IMR-90 (cell line): ENCODE measurements around the gene ZMIZ1. TPM values are rescaled to one million over a fixed set of nuclear protein-coding genes. Genes with fewer than 3 reads are reported as not detected.

Experiments used
- ATAC-seq: fragments of 200-7000 bp; cut with Tn5 transposase; 2 replicates; pipeline ENCODE4 v1.9.1; 2020; ENCODE audit warnings: low read depth, mild to moderate bottlenecking, moderate library complexity
- BruUV-seq: library from RNA; stranded (reverse); fragments of 400-500 nt; replicated peaks from 2 replicates; lab custom pipeline; 2021; lab: Mats Ljungman, UMichigan
- CTCF ChIA-PET: fragments of 300-600 bp; formaldehyde crosslinking; extraction: SDS; loops from one replicate; lab custom pipeline; 2021; ENCODE audit warnings: antibody characterized with exemption; lab: Yijun Ruan, JAX
- POLR2A ChIA-PET: fragments of 300-600 bp; sonication (Branson Sonifier 250); formaldehyde crosslinking; loops from one replicate; lab custom pipeline; 2022; ENCODE audit warnings: antibody characterized with exemption; ENCODE audit not compliant: unreplicated experiment; lab: Charles Lee
- DNase-seq: peaks from one replicate; pipeline ENCODE4 v3.0.0; 2013
- H2AFZ ChIP-seq: replicated peaks from 2 replicates; pipeline ENCODE3; 2013; ENCODE audit warnings: low read length, mild to moderate bottlenecking; ENCODE audit not compliant: poor library complexity
- H2AK5ac ChIP-seq: 2 replicates; pipeline ENCODE4 v1.6.1; 2013; ENCODE audit warnings: low read depth, low read length, inconsistent platforms
- H2AK9ac ChIP-seq: replicated peaks from 2 replicates; pipeline ENCODE3; 2013; ENCODE audit warnings: mild to moderate bottlenecking, low read depth, low read length, moderate library complexity; ENCODE audit not compliant: poor library complexity
- H2BK120ac ChIP-seq: 2 replicates; pipeline ENCODE4 v1.6.1; 2013; ENCODE audit warnings: low read depth, low read length, inconsistent platforms
- H2BK15ac ChIP-seq: 3 replicates; pipeline ENCODE4 v1.6.1; 2013; ENCODE audit warnings: low read depth, low read length, inconsistent platforms
- H2BK20ac ChIP-seq: 2 replicates; pipeline ENCODE4 v1.6.1; 2013; ENCODE audit warnings: low read depth, mild to moderate bottlenecking, inconsistent platforms, low read length, moderate library complexity
- H2BK5ac ChIP-seq: 2 replicates; pipeline ENCODE4 v1.6.1; 2013; ENCODE audit warnings: mild to moderate bottlenecking, low read depth, low read length, inconsistent platforms; ENCODE audit not compliant: poor library complexity, severe bottlenecking
- H3K14ac ChIP-seq: replicated peaks from 2 replicates; pipeline ENCODE4 v1.6.1; 2013; ENCODE audit warnings: low read depth, low read length, inconsistent platforms
- H3K18ac ChIP-seq: 2 replicates; pipeline ENCODE4 v1.6.1; 2013; ENCODE audit warnings: low read depth, low read length, control low read depth
- H3K23ac ChIP-seq: 2 replicates; pipeline ENCODE4 v1.6.1; 2013; ENCODE audit warnings: low read depth, low read length, inconsistent platforms
- H3K27ac ChIP-seq: 2 replicates; pipeline ENCODE4 v1.5.1; 2013; ENCODE audit warnings: mild to moderate bottlenecking, control low read depth, low read length; ENCODE audit not compliant: insufficient read depth
- H3K27me3 ChIP-seq: 2 replicates; pipeline ENCODE4 v1.6.1; 2013; ENCODE audit warnings: low read length; ENCODE audit not compliant: control insufficient read depth, insufficient read depth
- H3K36me3 ChIP-seq: 2 replicates; pipeline ENCODE4 v1.6.1; 2013; ENCODE audit warnings: low read length, mixed read lengths; ENCODE audit not compliant: control insufficient read depth, insufficient read depth
- H3K4ac ChIP-seq: 2 replicates; pipeline ENCODE4 v1.6.1; 2013; ENCODE audit warnings: low read depth, low read length, inconsistent platforms
- H3K4me1 ChIP-seq: 2 replicates; pipeline ENCODE4 v1.6.1; 2013; ENCODE audit warnings: low read length, mixed read lengths; ENCODE audit not compliant: control insufficient read depth, insufficient read depth
- H3K4me2 ChIP-seq: 2 replicates; pipeline ENCODE4 v1.6.1; 2013; ENCODE audit warnings: low read depth, mild to moderate bottlenecking, control low read depth, low read length, moderate library complexity
- H3K4me3 ChIP-seq: 2 replicates; pipeline ENCODE4 v1.5.1; 2013; ENCODE audit warnings: low read depth, mild to moderate bottlenecking, control low read depth, low read length, moderate library complexity; ENCODE audit not compliant: insufficient read depth
- H3K56ac ChIP-seq: 2 replicates; pipeline ENCODE4 v1.6.1; 2013; ENCODE audit warnings: low read length, inconsistent platforms; ENCODE audit not compliant: insufficient read depth; ENCODE audit errors: extremely low read depth
- H3K79me1 ChIP-seq, 2 experiments: 2 replicates each; pipeline ENCODE4 v1.6.1; 2013; ENCODE audit warnings: low read length in 2 of 2, inconsistent platforms in 1 of 2, low read depth in 1 of 2
- H3K9ac ChIP-seq: 2 replicates; pipeline ENCODE4 v1.6.1; 2013; ENCODE audit warnings: low read depth, low read length, control low read depth
- H3K9me1 ChIP-seq: 2 replicates; pipeline ENCODE4 v1.6.1; 2013; ENCODE audit warnings: low read length, inconsistent platforms; ENCODE audit not compliant: insufficient read depth
- H3K9me3 ChIP-seq: 2 replicates; pipeline ENCODE4 v1.6.1; 2013; ENCODE audit warnings: low read length; ENCODE audit not compliant: control insufficient read depth, insufficient read depth
- H4K20me1 ChIP-seq: 2 replicates; pipeline ENCODE4 v1.6.1; 2013; ENCODE audit warnings: low read length, inconsistent platforms; ENCODE audit not compliant: insufficient read depth
- H4K5ac ChIP-seq: 2 replicates; pipeline ENCODE4 v1.6.1; 2013; ENCODE audit warnings: mild to moderate bottlenecking, low read depth, low read length, control low read depth
- H4K8ac ChIP-seq, 2 experiments: 2 replicates each; pipeline ENCODE4 v1.6.1; 2013; ENCODE audit warnings: low read depth in 2 of 2, low read length in 2 of 2, control low read depth in 1 of 2, inconsistent platforms in 1 of 2
- H4K91ac ChIP-seq: 2 replicates; pipeline ENCODE4 v1.6.1; 2013; ENCODE audit warnings: low read depth, low read length, inconsistent platforms; ENCODE audit not compliant: insufficient read depth
- BHLHE40 ChIP-seq: fragments of 150-350 bp; IDR thresholded peaks from 2 replicates; pipeline ENCODE4 v1.6.1; 2016; ENCODE audit warnings: mild to moderate bottlenecking, low read depth, low read length
- FOS ChIP-seq: fragments of 150-350 bp; IDR thresholded peaks from 2 replicates; pipeline ENCODE4 v1.6.1; 2016; ENCODE audit warnings: low read depth, low read length
- MAZ ChIP-seq: IDR thresholded peaks from 2 replicates; pipeline ENCODE4 v1.6.1; 2012; ENCODE audit warnings: low read depth, mild to moderate bottlenecking, low read length, improper control_type of control experiment, moderate library complexity, borderline replicate concordance
- NFE2L2 ChIP-seq: fragments of 150-350 bp; IDR thresholded peaks from 2 replicates; pipeline ENCODE4 v1.6.1; 2016; ENCODE audit warnings: low read depth, mild to moderate bottlenecking, low read length
- RAD21 ChIP-seq: IDR thresholded peaks from 2 replicates; pipeline ENCODE4 v1.6.1; 2012; ENCODE audit warnings: low read length, improper control_type of control experiment
- RCOR1 ChIP-seq: IDR thresholded peaks from 2 replicates; pipeline ENCODE4 v1.6.1; 2012; ENCODE audit warnings: mild to moderate bottlenecking, low read length, improper control_type of control experiment; ENCODE audit not compliant: insufficient replicate concordance
- RFX5 ChIP-seq: IDR thresholded peaks from 2 replicates; pipeline ENCODE4 v1.8.0; 2012; ENCODE audit warnings: low read depth, mild to moderate bottlenecking, low read length, moderate library complexity
- WGBS, 2 experiments: methylation state at CpG; one replicate each; pipeline versions ENCODE4 v1.1.5 to v1.1.7; 2013; ENCODE audit warnings: missing lambda C conversion rate in 2 of 2; ENCODE audit not compliant: insufficient read length in 1 of 2; ENCODE audit errors: extremely low coverage in 2 of 2; 5-methylcytosine and 5-hydroxymethylcytosine counted together
- dilution Hi-C: fragments of 300-500 bp; cut with HindIII; formaldehyde crosslinking; loops from one replicate; pipeline ENCODE4 v1.14.3; 2018; ENCODE audit warnings: low sequenced_read_pairs; ENCODE audit not compliant: unreplicated experiment
- in situ Hi-C: fragments of 300-500 bp; cut with MboI; formaldehyde crosslinking; loops from 3 replicates; pipeline ENCODE4 v1.14.3; 2019; ENCODE audit warnings: low sequenced_read_pairs, inconsistent platforms, mixed read lengths
- intact Hi-C: fragments of 100-400 bp; cut with micrococcal nuclease; formaldehyde crosslinking; loops from 2 replicates; pipeline ENCODE4 v1.10.0; 2022
- polyA plus RNA-seq, 3 experiments: library from polyadenylated mRNA; depleted of rRNA; stranded (reverse); fragments of >200 nt; gene quantifications; 2 replicates each; pipeline ENCODE4 v1.2.3, GENCODE V29; 2012; ENCODE audit warnings: low replicate concordance in 1 of 3
- total RNA-seq: library from RNA; depleted of rRNA; stranded (reverse); fragments of >200 nt; gene quantifications from 2 replicates; pipeline ENCODE4 v1.2.3, GENCODE V29; 2012
- TF ChIP-seq, protein P1 (sequence below): fragments of 150-350 bp; IDR thresholded peaks from 2 replicates; pipeline ENCODE4 v1.6.1; 2017; ENCODE audit warnings: mild to moderate bottlenecking, antibody characterized with exemption, low read length, low read depth
- TF ChIP-seq, protein P2 (sequence below): fragments of 150-350 bp; IDR thresholded peaks from 2 replicates; pipeline ENCODE4 v1.6.1; 2016; ENCODE audit warnings: low read depth, mild to moderate bottlenecking, low read length, moderate library complexity, borderline replicate concordance

ZMIZ1 gene
- total and polyA plus RNA-seq, 2 of the 4 experiments (the other 2 are of a cell fraction): 6.6 to 48.7 TPM

DNA sequence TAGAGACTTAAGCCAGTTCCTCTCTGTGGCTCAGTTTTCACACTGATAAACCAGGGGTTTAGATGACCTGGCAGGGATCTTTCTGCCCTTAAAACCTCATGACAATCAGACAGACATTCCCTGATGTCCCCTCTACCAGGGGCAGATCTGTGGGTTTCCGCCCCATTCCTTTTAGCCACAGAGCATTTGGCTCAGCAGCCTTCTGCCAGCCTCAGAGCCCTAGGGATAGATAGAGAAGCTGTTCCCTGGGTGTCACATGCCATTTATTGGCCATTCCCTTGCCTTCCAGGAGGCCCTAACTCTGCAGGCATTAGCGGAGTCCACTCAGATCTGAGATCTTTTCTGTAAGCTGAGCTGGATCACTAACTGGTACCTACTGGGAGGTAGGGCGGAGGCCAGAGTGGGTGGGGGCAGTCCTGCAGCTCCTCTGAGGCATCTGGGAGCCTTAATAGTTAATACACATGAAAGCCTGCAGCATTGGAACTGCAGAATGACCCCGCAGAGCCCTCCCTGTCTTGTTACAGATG, 101.5 kb downstream of the ZMIZ1 start:
- no peak overlapping the region for H3K4me3 ChIP-seq
- H3K9ac ChIP-seq: no peak overlapping the region
- H3K18ac ChIP-seq: no peak overlapping the region
- no peak overlapping the region for H3K14ac ChIP-seq
- in situ Hi-C loops: no loop called here
- H3K79me1 ChIP-seq: peaks cover 50 to 99% of the 10 kb centered on the region in 2 experiments
- no peak overlapping the region for H2AFZ ChIP-seq
- no peak overlapping the region for H3K27ac ChIP-seq
- no peak overlapping the region for H2BK120ac ChIP-seq
- H4K8ac ChIP-seq: 0 out of 4 replicates have a peak overlapping the region, but pooled peaks of 1 of the 2 experiments have one; percentile 14
- ATAC-seq (no peak), DNase-seq (no peak)
- intact Hi-C loops: no loop called here
- no peak overlapping the region for H3K56ac ChIP-seq
- H3K4me2 ChIP-seq: no peak overlapping the region
- no peak overlapping the region; the same call in 1 of the 2 replicates for H4K91ac ChIP-seq
- BruUV-seq: no TSS peak
- 83% methylated on average over 2 of the region's 4 CpGs; no CpG with 5 or more reads in 1 of the 2 experiments for WGBS, 2 experiments
- CTCF ChIA-PET: no interaction called here
- H3K36me3 ChIP-seq: peaks cover 66% of the 10 kb centered on the region
- POLR2A ChIA-PET: no interaction called here
- H2BK20ac ChIP-seq: no peak overlapping the region
- no peaks in the 10 kb centered on the region for H3K27me3 ChIP-seq
- no peak overlapping the region for H4K5ac ChIP-seq
- H3K4ac ChIP-seq: no peak overlapping the region
- no peak overlapping the region for H3K23ac ChIP-seq
- no peaks in the 10 kb centered on the region for H3K9me3 ChIP-seq
- peaks cover 29% of the 10 kb centered on the region for H3K4me1 ChIP-seq
- no peak overlapping the region for H2AK9ac ChIP-seq
- TF ChIP-seq RFX5 (no peak), MAZ (no peak), FOS (no peak), BHLHE40 (no peak), RCOR1 (no peak), NFE2L2 (no peak), RAD21 (no peak)
- TF ChIP-seq, protein P1, sequence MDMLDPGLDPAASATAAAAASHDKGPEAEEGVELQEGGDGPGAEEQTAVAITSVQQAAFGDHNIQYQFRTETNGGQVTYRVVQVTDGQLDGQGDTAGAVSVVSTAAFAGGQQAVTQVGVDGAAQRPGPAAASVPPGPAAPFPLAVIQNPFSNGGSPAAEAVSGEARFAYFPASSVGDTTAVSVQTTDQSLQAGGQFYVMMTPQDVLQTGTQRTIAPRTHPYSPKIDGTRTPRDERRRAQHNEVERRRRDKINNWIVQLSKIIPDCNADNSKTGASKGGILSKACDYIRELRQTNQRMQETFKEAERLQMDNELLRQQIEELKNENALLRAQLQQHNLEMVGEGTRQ: no peak
- TF ChIP-seq, protein P2, sequence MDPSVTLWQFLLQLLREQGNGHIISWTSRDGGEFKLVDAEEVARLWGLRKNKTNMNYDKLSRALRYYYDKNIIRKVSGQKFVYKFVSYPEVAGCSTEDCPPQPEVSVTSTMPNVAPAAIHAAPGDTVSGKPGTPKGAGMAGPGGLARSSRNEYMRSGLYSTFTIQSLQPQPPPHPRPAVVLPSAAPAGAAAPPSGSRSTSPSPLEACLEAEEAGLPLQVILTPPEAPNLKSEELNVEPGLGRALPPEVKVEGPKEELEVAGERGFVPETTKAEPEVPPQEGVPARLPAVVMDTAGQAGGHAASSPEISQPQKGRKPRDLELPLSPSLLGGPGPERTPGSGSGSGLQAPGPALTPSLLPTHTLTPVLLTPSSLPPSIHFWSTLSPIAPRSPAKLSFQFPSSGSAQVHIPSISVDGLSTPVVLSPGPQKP: no peak
- H3K9me1 ChIP-seq: peaks cover 18% of the 10 kb centered on the region
- H4K20me1 ChIP-seq: peaks cover 18% of the 10 kb centered on the region
- no peak overlapping the region for H2AK5ac ChIP-seq
- dilution Hi-C loops: no loop called here
- H2BK15ac ChIP-seq: no peak overlapping the region
- H2BK5ac ChIP-seq: no peak overlapping the region
